IMR-90 (cell line): ENCODE results near the gene CA11. TPM values are rescaled to one million over a fixed set of nuclear protein-coding genes. Genes with fewer than 3 reads are reported as not detected.
A peak's percentile ranks its signal among the peaks of the same experiment; 100 is the strongest.

Source experiments
- ATAC-seq: fragments of 200-7000 bp; cut with Tn5 transposase; 2 replicates; pipeline ENCODE4 v1.9.1; 2020; ENCODE audit warnings: low read depth, mild to moderate bottlenecking, moderate library complexity
- BruUV-seq: library from RNA; stranded (reverse); fragments of 400-500 nt; replicated peaks from 2 replicates; lab custom pipeline; 2021; lab: Mats Ljungman, UMichigan
- CTCF ChIA-PET: fragments of 300-600 bp; formaldehyde crosslinking; extraction: SDS; loops from one replicate; lab custom pipeline; 2021; ENCODE audit warnings: antibody characterized with exemption; lab: Yijun Ruan, JAX
- POLR2A ChIA-PET: fragments of 300-600 bp; sonication (Branson Sonifier 250); formaldehyde crosslinking; loops from one replicate; lab custom pipeline; 2022; ENCODE audit warnings: antibody characterized with exemption; ENCODE audit not compliant: unreplicated experiment; lab: Charles Lee
- DNase-seq: peaks from one replicate; pipeline ENCODE4 v3.0.0; 2013
- H2AFZ ChIP-seq: replicated peaks from 2 replicates; pipeline ENCODE3; 2013; ENCODE audit warnings: low read length, mild to moderate bottlenecking; ENCODE audit not compliant: poor library complexity
- H2AK5ac ChIP-seq: 2 replicates; pipeline ENCODE4 v1.6.1; 2013; ENCODE audit warnings: low read depth, low read length, inconsistent platforms
- H2AK9ac ChIP-seq: replicated peaks from 2 replicates; pipeline ENCODE3; 2013; ENCODE audit warnings: mild to moderate bottlenecking, low read depth, low read length, moderate library complexity; ENCODE audit not compliant: poor library complexity
- H2BK120ac ChIP-seq: 2 replicates; pipeline ENCODE4 v1.6.1; 2013; ENCODE audit warnings: low read depth, low read length, inconsistent platforms
- H2BK15ac ChIP-seq: 3 replicates; pipeline ENCODE4 v1.6.1; 2013; ENCODE audit warnings: low read depth, low read length, inconsistent platforms
- H2BK20ac ChIP-seq: 2 replicates; pipeline ENCODE4 v1.6.1; 2013; ENCODE audit warnings: low read depth, mild to moderate bottlenecking, inconsistent platforms, low read length, moderate library complexity
- H2BK5ac ChIP-seq: 2 replicates; pipeline ENCODE4 v1.6.1; 2013; ENCODE audit warnings: mild to moderate bottlenecking, low read depth, low read length, inconsistent platforms; ENCODE audit not compliant: poor library complexity, severe bottlenecking
- H3K14ac ChIP-seq: replicated peaks from 2 replicates; pipeline ENCODE4 v1.6.1; 2013; ENCODE audit warnings: low read depth, low read length, inconsistent platforms
- H3K18ac ChIP-seq: 2 replicates; pipeline ENCODE4 v1.6.1; 2013; ENCODE audit warnings: low read depth, low read length, control low read depth
- H3K23ac ChIP-seq: 2 replicates; pipeline ENCODE4 v1.6.1; 2013; ENCODE audit warnings: low read depth, low read length, inconsistent platforms
- H3K27ac ChIP-seq: 2 replicates; pipeline ENCODE4 v1.5.1; 2013; ENCODE audit warnings: mild to moderate bottlenecking, control low read depth, low read length; ENCODE audit not compliant: insufficient read depth
- H3K27me3 ChIP-seq: 2 replicates; pipeline ENCODE4 v1.6.1; 2013; ENCODE audit warnings: low read length; ENCODE audit not compliant: control insufficient read depth, insufficient read depth
- H3K36me3 ChIP-seq: 2 replicates; pipeline ENCODE4 v1.6.1; 2013; ENCODE audit warnings: low read length, mixed read lengths; ENCODE audit not compliant: control insufficient read depth, insufficient read depth
- H3K4ac ChIP-seq: 2 replicates; pipeline ENCODE4 v1.6.1; 2013; ENCODE audit warnings: low read depth, low read length, inconsistent platforms
- H3K4me1 ChIP-seq: 2 replicates; pipeline ENCODE4 v1.6.1; 2013; ENCODE audit warnings: low read length, mixed read lengths; ENCODE audit not compliant: control insufficient read depth, insufficient read depth
- H3K4me2 ChIP-seq: 2 replicates; pipeline ENCODE4 v1.6.1; 2013; ENCODE audit warnings: low read depth, mild to moderate bottlenecking, control low read depth, low read length, moderate library complexity
- H3K4me3 ChIP-seq: 2 replicates; pipeline ENCODE4 v1.5.1; 2013; ENCODE audit warnings: low read depth, mild to moderate bottlenecking, control low read depth, low read length, moderate library complexity; ENCODE audit not compliant: insufficient read depth
- H3K56ac ChIP-seq: 2 replicates; pipeline ENCODE4 v1.6.1; 2013; ENCODE audit warnings: low read length, inconsistent platforms; ENCODE audit not compliant: insufficient read depth; ENCODE audit errors: extremely low read depth
- H3K79me1 ChIP-seq, 2 experiments: 2 replicates each; pipeline ENCODE4 v1.6.1; 2013; ENCODE audit warnings: low read length in 2 of 2, inconsistent platforms in 1 of 2, low read depth in 1 of 2
- H3K9ac ChIP-seq: 2 replicates; pipeline ENCODE4 v1.6.1; 2013; ENCODE audit warnings: low read depth, low read length, control low read depth
- H3K9me1 ChIP-seq: 2 replicates; pipeline ENCODE4 v1.6.1; 2013; ENCODE audit warnings: low read length, inconsistent platforms; ENCODE audit not compliant: insufficient read depth
- H3K9me3 ChIP-seq: 2 replicates; pipeline ENCODE4 v1.6.1; 2013; ENCODE audit warnings: low read length; ENCODE audit not compliant: control insufficient read depth, insufficient read depth
- H4K20me1 ChIP-seq: 2 replicates; pipeline ENCODE4 v1.6.1; 2013; ENCODE audit warnings: low read length, inconsistent platforms; ENCODE audit not compliant: insufficient read depth
- H4K5ac ChIP-seq: 2 replicates; pipeline ENCODE4 v1.6.1; 2013; ENCODE audit warnings: mild to moderate bottlenecking, low read depth, low read length, control low read depth
- H4K8ac ChIP-seq, 2 experiments: 2 replicates each; pipeline ENCODE4 v1.6.1; 2013; ENCODE audit warnings: low read depth in 2 of 2, low read length in 2 of 2, control low read depth in 1 of 2, inconsistent platforms in 1 of 2
- H4K91ac ChIP-seq: 2 replicates; pipeline ENCODE4 v1.6.1; 2013; ENCODE audit warnings: low read depth, low read length, inconsistent platforms; ENCODE audit not compliant: insufficient read depth
- BHLHE40 ChIP-seq: fragments of 150-350 bp; IDR thresholded peaks from 2 replicates; pipeline ENCODE4 v1.6.1; 2016; ENCODE audit warnings: mild to moderate bottlenecking, low read depth, low read length
- CHD1 ChIP-seq: IDR thresholded peaks from 2 replicates; pipeline ENCODE4 v1.6.1; 2012; ENCODE audit warnings: low read depth, low read length, improper control_type of control experiment
- MXI1 ChIP-seq: IDR thresholded peaks from 2 replicates; pipeline ENCODE4 v1.6.1; 2012; ENCODE audit warnings: low read depth, mild to moderate bottlenecking, low read length, moderate library complexity, borderline replicate concordance
- NFE2L2 ChIP-seq: fragments of 150-350 bp; IDR thresholded peaks from 2 replicates; pipeline ENCODE4 v1.6.1; 2016; ENCODE audit warnings: low read depth, mild to moderate bottlenecking, low read length
- RFX5 ChIP-seq: IDR thresholded peaks from 2 replicates; pipeline ENCODE4 v1.8.0; 2012; ENCODE audit warnings: low read depth, mild to moderate bottlenecking, low read length, moderate library complexity
- WGBS, 2 experiments: methylation state at CpG; one replicate each; pipeline versions ENCODE4 v1.1.5 to v1.1.7; 2013; ENCODE audit warnings: missing lambda C conversion rate in 2 of 2; ENCODE audit not compliant: insufficient read length in 1 of 2; ENCODE audit errors: extremely low coverage in 2 of 2; 5-methylcytosine and 5-hydroxymethylcytosine counted together
- dilution Hi-C: fragments of 300-500 bp; cut with HindIII; formaldehyde crosslinking; loops from one replicate; pipeline ENCODE4 v1.14.3; 2018; ENCODE audit warnings: low sequenced_read_pairs; ENCODE audit not compliant: unreplicated experiment
- in situ Hi-C: fragments of 300-500 bp; cut with MboI; formaldehyde crosslinking; loops from 3 replicates; pipeline ENCODE4 v1.14.3; 2019; ENCODE audit warnings: low sequenced_read_pairs, inconsistent platforms, mixed read lengths
- intact Hi-C: fragments of 100-400 bp; cut with micrococcal nuclease; formaldehyde crosslinking; loops from 2 replicates; pipeline ENCODE4 v1.10.0; 2022
- polyA plus RNA-seq, 3 experiments: library from polyadenylated mRNA; depleted of rRNA; stranded (reverse); fragments of >200 nt; gene quantifications; 2 replicates each; pipeline ENCODE4 v1.2.3, GENCODE V29; 2012; ENCODE audit warnings: low replicate concordance in 1 of 3
- total RNA-seq: library from RNA; depleted of rRNA; stranded (reverse); fragments of >200 nt; gene quantifications from 2 replicates; pipeline ENCODE4 v1.2.3, GENCODE V29; 2012

Gene CA11
- total and polyA plus RNA-seq, 2 of the 4 experiments (the other 2 are of a cell fraction) = 1.3 to 2.9 TPM

- no peak for TF ChIP-seq CHD1
- peak; percentile 27; the same call in 1 of the 2 replicates for TF ChIP-seq RFX5
- no peak for TF ChIP-seq BHLHE40
Measured at GRCh38 chr19:48618916-48619691, 26.9 kb downstream of the CA11 start, which contains the start of the genes RPL18 and SPHK2 (continued).

- TSS peak; percentile 89 for BruUV-seq
- peaks cover 53% of the 10 kb centered on the region for H4K20me1 ChIP-seq
- H3K27me3 ChIP-seq = no peaks in the 10 kb centered on the region
- peak overlapping the region; percentile 96 for H2AK9ac ChIP-seq
- H2BK120ac ChIP-seq = no peak overlapping the region; the same call in 1 of the 2 replicates
- H2BK15ac ChIP-seq = no peak overlapping the region
- ATAC-seq (no peak), DNase-seq (no peak)
- H3K18ac ChIP-seq = no peak overlapping the region
- peak overlapping the region; percentile 97 for H3K4me2 ChIP-seq
- peak overlapping the region; percentile 78 for H3K56ac ChIP-seq
- ChIA-PET CTCF (no interaction called here), POLR2A (interaction anchor here (0.9 kb wide), 1 partner anchor 12 kb away, joined by 4 read pairs; no protein-coding TSS in a partner anchor)
- H3K9me1 ChIP-seq = peaks cover 4% of the 10 kb centered on the region
- WGBS, 2 experiments = 0% methylated on average over 7 of the region's 18 CpGs; no CpG with 5 or more reads in 1 of the 2 experiments
- H3K4me3 ChIP-seq = peak overlapping the region; percentile 82
- peak overlapping the region; percentile 86 for H2BK5ac ChIP-seq
- H3K4me1 ChIP-seq = peaks cover 11% of the 10 kb centered on the region
- intact Hi-C loops (no loop called here), dilution Hi-C loops (no loop called here), in situ Hi-C loops (no loop called here)
- peak overlapping the region; percentile 94 for H2AFZ ChIP-seq
- TF ChIP-seq NFE2L2 = no peak
- TF ChIP-seq CHD1 = 0 out of 2 replicates have a peak, but pooled peaks have one; percentile 38
- 0 out of 2 replicates have a peak, but pooled peaks have one; percentile 27 for TF ChIP-seq MXI1
- H3K23ac ChIP-seq = peak overlapping the region; percentile 88
- H3K4ac ChIP-seq = peak overlapping the region; percentile 85
- peak overlapping the region; percentile 95 for H3K14ac ChIP-seq
- H2AK5ac ChIP-seq = peak overlapping the region; percentile 90
- H4K91ac ChIP-seq = peak overlapping the region; percentile 72
- peaks cover 16 to 55% of the 10 kb centered on the region in 2 experiments; a peak in 3 of 4 replicates for H3K79me1 ChIP-seq
- no peak overlapping the region for H2BK20ac ChIP-seq
- peak overlapping the region; percentile 99 for H3K9ac ChIP-seq
- no peaks in the 10 kb centered on the region for H3K9me3 ChIP-seq
- H4K8ac ChIP-seq = peak overlapping the region; percentile 52 to 79
- peak overlapping the region; percentile 17 for H4K5ac ChIP-seq
- H3K27ac ChIP-seq = peak overlapping the region; percentile 76
- peaks cover 28% of the 10 kb centered on the region for H3K36me3 ChIP-seq
Measured at GRCh38 chr19:48618278-48618915, 27.6 kb downstream of the CA11 start.
